ENCODE data around the gene TBX5. TPM values are rescaled to one million over a fixed set of nuclear protein-coding genes. Genes with fewer than 3 reads are reported as not detected.

The TBX5 gene
- total and polyA plus RNA-seq, 2 donors from 2014 or later = not detected

GRCh38 chr12:114305446-114305845, 100.5 kb downstream of the TBX5 start:
- no peaks in the 10 kb centered on the region for H3K36me3 ChIP-seq (ENCODE audit: control insufficient read depth in 2 of 3, insufficient read depth in 3 of 3, low read length in 3 of 3)
- no peak overlapping the region for H3K27ac ChIP-seq (ENCODE audit: low read depth in 2 of 2, low read length in 2 of 2)
- no peak for TF ChIP-seq CTCF (IDR thresholded peaks at IDR 0.05; ENCODE audit: borderline replicate concordance, extremely low read depth, insufficient read depth)
- H3K4me3 ChIP-seq (ENCODE audit: low read length in 3 of 3) = no peak overlapping the region
- FAIRE-seq (no peak), DNase-seq (no peak)
- no peak overlapping the region for H3K9ac ChIP-seq (ENCODE audit: low read length in 3 of 3)
- intact Hi-C loops (cut with DNase I) = no loop called here
- H3K4me1 ChIP-seq (ENCODE audit: control insufficient read depth in 2 of 3, insufficient read depth in 2 of 3, low read depth in 1 of 3, low read length in 3 of 3) = no peaks in the 10 kb centered on the region
- H3K9me3 ChIP-seq (ENCODE audit: control insufficient read depth in 2 of 3, insufficient read depth in 1 of 3, low read length in 3 of 3) = no peaks in the 10 kb centered on the region
- H3K27me3 ChIP-seq (ENCODE audit: control insufficient read depth, insufficient read depth, low read length) = no peaks in the 10 kb centered on the region
